ENCODE data around the gene TSPO2.
A peak's percentile ranks its signal among the peaks of the same experiment; 100 is the strongest.

TSPO2 gene

DNA sequence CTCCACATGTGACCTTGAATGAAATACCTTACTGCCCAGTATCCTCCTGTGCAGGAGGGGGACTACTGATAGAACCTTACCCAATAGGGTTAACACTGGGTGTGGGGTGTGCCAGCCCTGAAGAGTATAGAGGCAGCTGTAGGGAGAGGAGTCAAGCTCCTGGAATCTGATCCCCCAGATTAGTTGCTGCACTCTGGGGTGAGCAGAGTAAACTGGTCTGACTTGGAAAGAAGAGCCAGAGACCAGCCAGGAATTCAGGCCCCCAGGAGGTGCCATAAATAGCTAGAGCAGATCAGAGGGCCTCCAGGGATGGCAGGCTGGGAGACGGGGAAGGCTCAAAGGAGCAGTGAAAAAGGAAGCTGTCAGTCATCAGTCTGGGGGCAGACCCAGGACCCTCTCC lies 7.3 kb downstream of the TSPO2 start:
- peaks cover 80% of the 10 kb centered on the region for H3K4me1 Mint-ChIP-seq
- DNase-seq, result peak; percentile 35
- H3K36me3 Mint-ChIP-seq (ENCODE audit: low read depth), result no peaks in the 10 kb centered on the region
- no peaks in the 10 kb centered on the region for H3K9me3 Mint-ChIP-seq
- TF ChIP-seq, protein P1, sequence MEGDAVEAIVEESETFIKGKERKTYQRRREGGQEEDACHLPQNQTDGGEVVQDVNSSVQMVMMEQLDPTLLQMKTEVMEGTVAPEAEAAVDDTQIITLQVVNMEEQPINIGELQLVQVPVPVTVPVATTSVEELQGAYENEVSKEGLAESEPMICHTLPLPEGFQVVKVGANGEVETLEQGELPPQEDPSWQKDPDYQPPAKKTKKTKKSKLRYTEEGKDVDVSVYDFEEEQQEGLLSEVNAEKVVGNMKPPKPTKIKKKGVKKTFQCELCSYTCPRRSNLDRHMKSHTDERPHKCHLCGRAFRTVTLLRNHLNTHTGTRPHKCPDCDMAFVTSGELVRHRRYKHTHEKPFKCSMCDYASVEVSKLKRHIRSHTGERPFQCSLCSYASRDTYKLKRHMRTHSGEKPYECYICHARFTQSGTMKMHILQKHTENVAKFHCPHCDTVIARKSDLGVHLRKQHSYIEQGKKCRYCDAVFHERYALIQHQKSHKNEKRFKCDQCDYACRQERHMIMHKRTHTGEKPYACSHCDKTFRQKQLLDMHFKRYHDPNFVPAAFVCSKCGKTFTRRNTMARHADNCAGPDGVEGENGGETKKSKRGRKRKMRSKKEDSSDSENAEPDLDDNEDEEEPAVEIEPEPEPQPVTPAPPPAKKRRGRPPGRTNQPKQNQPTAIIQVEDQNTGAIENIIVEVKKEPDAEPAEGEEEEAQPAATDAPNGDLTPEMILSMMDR (IDR thresholded peaks at IDR 0.05), result no peak
- H3K27ac Mint-ChIP-seq, result peak overlapping the region; percentile 95
- peaks cover 9% of the 10 kb centered on the region for H3K27me3 Mint-ChIP-seq (ENCODE audit: low read depth, poor library complexity)
- no peak overlapping the region for H3K4me3 Mint-ChIP-seq

DNA sequence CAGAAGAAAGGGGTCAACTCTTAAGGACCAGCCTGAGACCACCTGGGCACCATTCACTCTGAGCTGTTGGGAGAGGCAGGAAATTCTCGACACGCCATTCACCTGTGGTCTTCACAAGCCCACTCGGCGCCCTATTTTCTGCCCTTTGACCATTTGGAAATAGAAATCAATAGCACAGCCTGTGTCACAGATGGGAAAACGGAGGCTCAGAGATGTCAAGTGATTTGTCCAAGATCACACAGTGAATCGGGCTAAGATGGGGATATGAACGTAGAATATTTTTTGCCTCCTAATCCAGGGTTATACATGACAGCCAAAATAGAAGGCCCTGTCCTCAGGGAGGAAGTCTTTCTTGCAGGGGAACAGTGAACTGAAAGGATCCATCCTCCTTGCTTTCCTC lies 7.7 kb downstream of the TSPO2 start:
- Mint-ChIP-seq H3K36me3 (ENCODE audit: low read depth) (no peaks in the 10 kb centered on the region), H3K27me3 (ENCODE audit: low read depth, poor library complexity) (peaks cover 9% of the 10 kb centered on the region), H3K4me3 (no peak overlapping the region), H3K9me3 (no peaks in the 10 kb centered on the region), H3K4me1 (peaks cover 84% of the 10 kb centered on the region), H3K27ac (peak overlapping the region; percentile 21)
- DNase-seq, result no peak
- TF ChIP-seq, protein P1 (IDR thresholded peaks at IDR 0.05), result no peak

DNA sequence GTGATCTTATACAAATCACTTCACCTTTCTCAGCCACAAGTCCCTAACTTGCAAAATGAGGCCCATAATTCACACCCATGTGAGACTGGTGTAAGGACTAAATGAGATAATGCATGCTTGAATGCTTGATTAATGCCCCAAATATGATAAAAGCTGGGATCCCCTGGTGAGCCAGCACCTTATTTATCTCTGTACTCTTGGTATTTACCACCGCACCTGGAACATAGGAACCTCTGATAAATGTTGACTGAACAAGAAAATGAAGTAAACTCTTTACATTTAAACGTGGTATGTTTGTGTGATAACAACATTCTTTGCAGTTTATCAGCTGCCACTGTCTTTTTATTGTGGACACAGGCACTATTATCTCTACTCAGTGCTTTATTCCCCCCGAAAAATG lies 8.3 kb downstream of the TSPO2 start:
- Mint-ChIP-seq H3K27ac (no peak overlapping the region), H3K27me3 (ENCODE audit: low read depth, poor library complexity) (peaks cover 9% of the 10 kb centered on the region), H3K36me3 (ENCODE audit: low read depth) (no peaks in the 10 kb centered on the region), H3K4me3 (no peak overlapping the region), H3K4me1 (peaks cover 84% of the 10 kb centered on the region), H3K9me3 (no peaks in the 10 kb centered on the region)
- TF ChIP-seq, protein P1 (IDR thresholded peaks at IDR 0.05), result no peak
- no peak for DNase-seq

DNA sequence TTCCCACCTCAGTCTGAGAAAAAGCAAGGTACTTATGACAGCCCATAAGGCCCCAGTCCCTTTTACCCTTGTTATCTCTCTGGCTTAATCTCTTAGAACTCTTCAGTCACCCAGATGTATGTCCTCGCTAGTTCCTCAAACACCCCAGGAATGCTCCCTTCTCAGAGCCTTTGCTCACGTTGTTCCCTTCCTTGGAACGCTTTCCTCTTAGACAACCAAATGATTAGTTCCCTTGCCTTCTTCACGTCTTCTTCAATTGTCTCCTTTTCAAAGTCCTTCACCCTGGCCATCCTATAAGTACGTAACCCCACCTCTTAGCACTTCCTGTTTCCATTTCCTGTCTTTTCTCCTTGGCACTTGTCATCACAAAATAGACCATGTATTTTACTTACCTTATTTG lies 9.6 kb downstream of the TSPO2 start:
- Mint-ChIP-seq H3K9me3 (no peaks in the 10 kb centered on the region), H3K27ac (no peak overlapping the region), H3K36me3 (ENCODE audit: low read depth) (no peaks in the 10 kb centered on the region), H3K27me3 (ENCODE audit: low read depth, poor library complexity) (peaks cover 6% of the 10 kb centered on the region), H3K4me1 (peaks cover 90% of the 10 kb centered on the region), H3K4me3 (no peak overlapping the region)
- TF ChIP-seq, protein P1 (IDR thresholded peaks at IDR 0.05), result no peak
- no peak for DNase-seq

DNA sequence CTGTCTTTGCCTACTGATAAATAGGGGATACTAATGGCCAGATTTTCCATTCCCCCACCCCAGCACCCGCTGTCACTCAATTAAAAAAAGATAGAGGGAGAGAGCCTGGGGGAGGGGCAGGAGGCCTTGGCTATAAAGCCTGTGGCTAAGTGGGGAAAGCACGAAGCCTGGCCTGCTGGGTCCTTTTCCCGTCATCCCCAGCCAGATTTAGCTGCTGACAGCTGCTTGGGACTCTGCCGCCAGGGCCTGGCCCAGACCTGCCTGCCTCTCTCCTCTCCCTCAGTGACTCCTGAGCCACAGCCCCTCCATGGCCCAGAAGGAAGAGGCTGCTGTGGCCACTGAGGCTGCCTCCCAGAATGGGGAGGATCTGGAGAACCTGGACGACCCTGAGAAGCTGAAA lies 10.8 kb downstream of the TSPO2 start, which contains the start of gene APOBEC2:
Gene APOBEC2 (plus strand): TSS at position 162 of the 400 bp plus-strand sequence. CDS start 146 bp downstream, at position 308.
- H3K4me3 Mint-ChIP-seq, result no peak within 1 kb of the TSS
- peaks cover 93% of the 10 kb centered on the region for H3K4me1 Mint-ChIP-seq
- H3K36me3 Mint-ChIP-seq (ENCODE audit: low read depth), result no peaks in the 10 kb centered on the region
- peaks cover 3% of the 10 kb centered on the region for H3K27me3 Mint-ChIP-seq (ENCODE audit: low read depth, poor library complexity)
- H3K27ac Mint-ChIP-seq, result no peak within 1 kb of the TSS
- DNase-seq, result no peak
- no peaks in the 10 kb centered on the region for H3K9me3 Mint-ChIP-seq
- TF ChIP-seq, protein P1 (IDR thresholded peaks at IDR 0.05), result no peak

DNA sequence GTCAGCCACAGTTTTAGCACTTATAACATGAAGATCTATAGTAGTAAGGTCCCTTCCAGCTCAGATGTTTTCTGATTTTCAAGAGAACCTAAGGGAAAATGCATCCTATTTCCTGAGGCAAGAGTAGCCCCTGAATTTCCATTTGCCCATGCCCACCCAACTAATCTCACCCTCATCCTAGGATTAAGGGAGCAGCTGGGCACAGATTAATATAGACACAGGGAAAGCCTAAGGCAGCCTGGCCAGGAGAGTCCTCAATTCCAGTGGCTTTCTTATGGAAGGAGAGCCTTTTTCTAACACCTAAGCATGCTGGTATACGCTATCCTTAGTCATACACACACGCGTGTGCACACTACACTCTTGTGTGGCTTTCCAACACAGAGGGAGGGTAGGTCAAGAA lies 12.2 kb downstream of the TSPO2 start:
- H3K9me3 Mint-ChIP-seq, result no peaks in the 10 kb centered on the region
- no peak overlapping the region for H3K4me3 Mint-ChIP-seq
- H3K4me1 Mint-ChIP-seq, result peaks cover 93% of the 10 kb centered on the region

More for the DNA sequence above, 12.2 kb downstream of the TSPO2 start:
- Mint-ChIP-seq H3K27me3 (ENCODE audit: low read depth, poor library complexity) (peaks cover 7% of the 10 kb centered on the region), H3K27ac (no peak overlapping the region), H3K36me3 (ENCODE audit: low read depth) (no peaks in the 10 kb centered on the region)
- TF ChIP-seq, protein P1 (IDR thresholded peaks at IDR 0.05), result no peak
- no peak for DNase-seq

All from nephron progenitor cell (in vitro differentiated cells).